Measurements from ENCODE around the gene ESR2.

DNA sequence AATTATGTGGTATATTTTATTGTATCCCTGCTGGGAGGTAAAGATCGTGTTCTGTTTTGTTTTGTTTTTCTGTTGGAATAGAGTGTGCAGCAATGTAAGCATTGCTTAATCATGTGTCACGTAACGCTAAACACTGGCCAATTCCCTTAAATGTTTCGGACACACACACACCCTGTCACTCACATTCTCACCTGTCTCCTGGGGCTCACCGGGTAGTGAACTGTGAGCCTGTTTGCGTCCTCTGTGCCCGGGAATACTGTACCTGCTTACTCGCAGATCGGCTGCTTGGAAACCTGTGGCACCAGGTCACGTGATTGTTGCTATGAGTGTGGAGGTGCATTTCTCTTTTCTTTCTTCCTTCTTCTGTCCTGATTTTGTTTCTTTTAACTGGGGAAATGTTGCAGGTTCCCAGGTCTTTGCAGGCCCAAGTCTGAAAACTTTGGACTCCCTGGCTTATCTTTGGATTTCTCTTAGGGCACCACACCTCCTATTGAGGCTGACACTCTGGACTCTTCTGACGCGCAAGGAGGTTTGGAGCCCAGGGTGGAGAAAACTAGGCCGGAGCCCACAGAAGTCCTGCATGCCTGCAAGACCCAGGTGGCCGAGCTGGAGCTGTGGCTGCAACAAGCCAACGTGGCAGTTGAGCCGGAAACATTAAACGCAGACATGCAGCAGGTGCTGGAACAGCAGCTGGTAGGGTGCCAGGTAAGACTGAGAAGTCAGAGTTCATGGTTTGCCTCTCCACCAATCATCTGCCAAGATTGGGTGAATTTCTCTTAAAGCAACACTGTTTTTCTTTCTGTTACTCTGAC lies 181.1 kb downstream of the ESR2 start:
- TF ChIP-seq, protein P1, sequence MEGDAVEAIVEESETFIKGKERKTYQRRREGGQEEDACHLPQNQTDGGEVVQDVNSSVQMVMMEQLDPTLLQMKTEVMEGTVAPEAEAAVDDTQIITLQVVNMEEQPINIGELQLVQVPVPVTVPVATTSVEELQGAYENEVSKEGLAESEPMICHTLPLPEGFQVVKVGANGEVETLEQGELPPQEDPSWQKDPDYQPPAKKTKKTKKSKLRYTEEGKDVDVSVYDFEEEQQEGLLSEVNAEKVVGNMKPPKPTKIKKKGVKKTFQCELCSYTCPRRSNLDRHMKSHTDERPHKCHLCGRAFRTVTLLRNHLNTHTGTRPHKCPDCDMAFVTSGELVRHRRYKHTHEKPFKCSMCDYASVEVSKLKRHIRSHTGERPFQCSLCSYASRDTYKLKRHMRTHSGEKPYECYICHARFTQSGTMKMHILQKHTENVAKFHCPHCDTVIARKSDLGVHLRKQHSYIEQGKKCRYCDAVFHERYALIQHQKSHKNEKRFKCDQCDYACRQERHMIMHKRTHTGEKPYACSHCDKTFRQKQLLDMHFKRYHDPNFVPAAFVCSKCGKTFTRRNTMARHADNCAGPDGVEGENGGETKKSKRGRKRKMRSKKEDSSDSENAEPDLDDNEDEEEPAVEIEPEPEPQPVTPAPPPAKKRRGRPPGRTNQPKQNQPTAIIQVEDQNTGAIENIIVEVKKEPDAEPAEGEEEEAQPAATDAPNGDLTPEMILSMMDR (IDR thresholded peaks at IDR 0.05), result no peak
- peak in 2 of 3 donors; percentile 63 to 73 for TF ChIP-seq POLR2A (IDR thresholded peaks at IDR 0.05)

Measured in body of pancreas (tissue), 4 donors.